B cell (primary cell): ENCODE measurements around the gene PKIB.

ENCODE experiments used
- CTCF ChIP-seq: fragments of 200-600 bp; IDR thresholded peaks from one replicate; pipeline ENCODE4 v1.8.0; 2022; ENCODE audit warnings: antibody characterized with exemption, mild to moderate bottlenecking
- EZH2 ChIP-seq: IDR thresholded peaks from 2 replicates; pipeline ENCODE4 v1.6.1; 2012; ENCODE audit warnings: borderline replicate concordance, low read depth, mild to moderate bottlenecking, moderate library complexity, low read length; ENCODE audit not compliant: insufficient read depth, poor library complexity, severe bottlenecking

DNA sequence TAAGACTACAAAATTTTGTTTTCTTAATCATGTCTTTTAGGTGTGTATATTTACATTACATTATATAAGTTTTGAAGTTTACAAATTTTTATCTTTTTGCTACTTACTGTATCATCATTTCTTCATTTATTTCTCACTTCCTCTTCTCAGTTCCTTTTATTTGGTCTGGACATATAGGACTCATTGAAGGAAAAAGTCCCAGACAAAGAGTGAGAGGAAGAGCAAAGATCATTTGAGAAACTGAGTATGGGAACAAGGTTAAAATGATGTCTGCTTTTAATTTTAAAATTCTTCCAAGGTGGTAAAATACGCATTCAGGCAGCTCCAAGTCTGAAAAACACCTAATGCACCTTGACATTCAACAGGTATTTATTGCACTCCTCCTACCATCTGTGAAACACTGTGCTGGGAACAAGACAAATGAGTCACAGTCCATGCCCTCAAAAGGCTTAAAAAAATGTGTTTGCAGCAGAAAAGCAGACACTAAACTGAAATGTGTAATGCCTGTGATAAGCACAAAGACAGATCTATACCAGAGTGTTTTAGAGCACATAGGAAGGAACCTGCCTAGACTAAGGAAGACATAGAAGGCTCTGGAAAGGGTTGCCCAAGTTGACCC lies 63.2 kb downstream of the PKIB start:
- no peak for TF ChIP-seq CTCF
- no peak for TF ChIP-seq EZH2
